Measurements from ENCODE around the gene MYL4. TPM values are rescaled to one million over a fixed set of nuclear protein-coding genes. Genes with fewer than 3 reads are reported as not detected.

Gene MYL4
- total RNA-seq, 1 experiment from 2014 or later = not detected

DNA sequence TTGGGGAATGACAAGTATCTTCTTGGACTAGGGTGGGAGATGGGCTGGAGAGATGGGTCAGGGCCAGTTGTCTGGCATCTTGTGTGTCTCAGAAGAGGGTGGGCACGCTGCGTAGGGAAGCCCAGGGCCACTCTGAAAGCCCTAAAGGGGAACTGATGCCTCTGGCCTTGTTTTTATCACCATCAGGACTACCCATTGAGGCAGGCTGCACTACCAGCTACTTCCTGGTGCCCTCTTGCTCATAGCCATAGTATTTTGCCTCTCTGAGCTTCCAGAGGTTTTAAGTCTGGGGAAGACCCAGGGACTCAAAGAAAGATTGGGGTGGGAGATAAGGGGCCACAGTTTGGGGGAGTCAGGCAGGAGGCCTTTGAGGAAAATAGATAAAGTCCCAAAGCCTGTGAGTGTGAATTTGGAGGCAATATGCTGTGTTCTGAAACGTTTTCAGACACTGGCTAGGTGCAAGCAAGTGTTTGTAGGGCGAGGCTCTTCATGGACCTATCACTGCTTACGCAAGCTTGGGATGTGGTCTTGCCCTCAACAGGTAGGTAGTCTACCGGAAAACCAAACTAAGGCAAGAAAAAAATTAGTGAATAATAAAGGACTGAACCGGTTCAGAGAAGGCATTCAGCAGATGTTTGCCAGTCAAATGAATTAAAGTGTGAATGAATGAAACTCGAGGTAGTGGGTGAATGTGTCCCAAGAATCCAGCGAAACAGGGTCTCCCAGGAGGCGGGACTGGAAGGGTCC is 43.8 kb downstream of the MYL4 start:
- intact Hi-C loops (cut with micrococcal nuclease; ENCODE audit: unreplicated experiment) = no loop called here
- BruUV-seq (replicated peaks) = no TSS peak
- CTCF ChIA-PET = no interaction called here

GRCh38 chr17:47253541-47254402 is 44.6 kb downstream of the MYL4 start, which contains the start of gene ITGB3:
Gene ITGB3, plus strand, starts transcription at chr17:47253827. Its CDS starts 35 bp downstream, at chr17:47253862.
- DNase-seq (ENCODE audit: low spot score) = peak; percentile 48
- Histone ChIP-seq H3K9me3 (ENCODE audit: low read depth, low read length, poor library complexity, severe bottlenecking) (no peaks in the 10 kb centered on the region), H3K27ac (ENCODE audit: low read depth, low read length, poor library complexity, severe bottlenecking) (no peak within 1 kb of the TSS), H3K36me3 (ENCODE audit: insufficient read depth, low read length, poor library complexity, severe bottlenecking) (no peaks in the 10 kb centered on the region), H3K27me3 (replicated peaks; ENCODE audit: insufficient read depth, low read depth, low read length, poor library complexity) (peaks cover 13% of the 10 kb centered on the region), H3K4me1 (ENCODE audit: insufficient read depth, low read length, poor library complexity, severe bottlenecking) (no peaks in the 10 kb centered on the region), H3K4me3 (ENCODE audit: low read depth, low read length, poor library complexity, severe bottlenecking) (peak within 1 kb of the TSS; percentile 40)
- intact Hi-C loops (cut with micrococcal nuclease; ENCODE audit: unreplicated experiment) = no loop called here
- POLR2A ChIA-PET (ENCODE audit: low non-redundant PET) = no interaction called here
- no TSS peak for BruUV-seq (replicated peaks)
- CTCF ChIA-PET = no interaction called here
- no peak for TF ChIP-seq EZH2 (IDR thresholded peaks at IDR 0.05; ENCODE audit: borderline replicate concordance, low read depth, low read length, poor library complexity, severe bottlenecking)
- TF ChIP-seq, protein P1, sequence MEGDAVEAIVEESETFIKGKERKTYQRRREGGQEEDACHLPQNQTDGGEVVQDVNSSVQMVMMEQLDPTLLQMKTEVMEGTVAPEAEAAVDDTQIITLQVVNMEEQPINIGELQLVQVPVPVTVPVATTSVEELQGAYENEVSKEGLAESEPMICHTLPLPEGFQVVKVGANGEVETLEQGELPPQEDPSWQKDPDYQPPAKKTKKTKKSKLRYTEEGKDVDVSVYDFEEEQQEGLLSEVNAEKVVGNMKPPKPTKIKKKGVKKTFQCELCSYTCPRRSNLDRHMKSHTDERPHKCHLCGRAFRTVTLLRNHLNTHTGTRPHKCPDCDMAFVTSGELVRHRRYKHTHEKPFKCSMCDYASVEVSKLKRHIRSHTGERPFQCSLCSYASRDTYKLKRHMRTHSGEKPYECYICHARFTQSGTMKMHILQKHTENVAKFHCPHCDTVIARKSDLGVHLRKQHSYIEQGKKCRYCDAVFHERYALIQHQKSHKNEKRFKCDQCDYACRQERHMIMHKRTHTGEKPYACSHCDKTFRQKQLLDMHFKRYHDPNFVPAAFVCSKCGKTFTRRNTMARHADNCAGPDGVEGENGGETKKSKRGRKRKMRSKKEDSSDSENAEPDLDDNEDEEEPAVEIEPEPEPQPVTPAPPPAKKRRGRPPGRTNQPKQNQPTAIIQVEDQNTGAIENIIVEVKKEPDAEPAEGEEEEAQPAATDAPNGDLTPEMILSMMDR (conservative IDR thresholded peaks at IDR 0.05; ENCODE audit: low read depth, low read length) = peak; percentile 26; the same call in 1 of the 2 replicates

More for the DNA sequence above, 43.8 kb downstream of the MYL4 start:
- TF ChIP-seq, protein P1 (conservative IDR thresholded peaks at IDR 0.05; ENCODE audit: low read depth, low read length) = no peak
- no peak for TF ChIP-seq EZH2 (IDR thresholded peaks at IDR 0.05; ENCODE audit: borderline replicate concordance, low read depth, low read length, poor library complexity, severe bottlenecking)
- H3K36me3 ChIP-seq (ENCODE audit: insufficient read depth, low read length, poor library complexity, severe bottlenecking) = no peaks in the 10 kb centered on the region
- no peaks in the 10 kb centered on the region for H3K4me1 ChIP-seq (ENCODE audit: insufficient read depth, low read length, poor library complexity, severe bottlenecking)
- H3K9me3 ChIP-seq (ENCODE audit: low read depth, low read length, poor library complexity, severe bottlenecking) = no peaks in the 10 kb centered on the region
- no peak for DNase-seq (ENCODE audit: low spot score)
- no peak overlapping the region for H3K27ac ChIP-seq (ENCODE audit: low read depth, low read length, poor library complexity, severe bottlenecking)
- POLR2A ChIA-PET (ENCODE audit: low non-redundant PET) = no interaction called here
- peaks cover 13% of the 10 kb centered on the region for H3K27me3 ChIP-seq (replicated peaks; ENCODE audit: insufficient read depth, low read depth, low read length, poor library complexity)
- H3K4me3 ChIP-seq (ENCODE audit: low read depth, low read length, poor library complexity, severe bottlenecking) = peak overlapping the region; percentile 40

DNA sequence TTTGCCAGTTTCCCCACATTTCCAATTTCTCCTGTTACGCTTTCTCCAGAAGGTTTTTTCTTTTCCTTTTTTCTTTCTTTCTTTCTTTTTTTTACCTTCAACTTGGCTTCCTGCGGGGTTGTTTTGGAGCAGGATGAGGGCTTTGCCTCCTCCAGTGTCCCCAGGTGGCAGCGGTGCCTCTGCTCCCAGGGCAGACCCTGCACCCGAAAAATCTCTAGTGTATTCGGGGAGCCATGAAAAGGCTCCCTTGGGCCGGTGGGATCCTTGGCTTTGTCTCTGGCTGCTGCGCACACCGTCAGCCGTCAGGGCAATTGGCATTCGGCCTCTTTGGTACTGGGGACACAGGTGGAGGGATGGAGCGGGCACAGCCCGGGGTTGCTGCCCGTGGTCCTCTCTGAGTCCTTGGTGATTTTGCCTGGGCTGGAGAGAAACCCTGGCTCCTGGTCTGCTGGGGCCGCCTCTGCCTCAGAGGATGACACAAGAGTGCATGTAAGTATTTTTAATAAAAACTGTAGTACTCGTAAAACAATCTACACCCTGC is 45.3 kb downstream of the MYL4 start:
- no TSS peak for BruUV-seq (replicated peaks)
- peaks cover 13% of the 10 kb centered on the region for H3K27me3 ChIP-seq (replicated peaks; ENCODE audit: insufficient read depth, low read depth, low read length, poor library complexity)
- no peak for DNase-seq (ENCODE audit: low spot score)
- H3K27ac ChIP-seq (ENCODE audit: low read depth, low read length, poor library complexity, severe bottlenecking) = no peak overlapping the region
- ChIA-PET CTCF (no interaction called here), POLR2A (ENCODE audit: low non-redundant PET) (no interaction called here)
- no peaks in the 10 kb centered on the region for H3K9me3 ChIP-seq (ENCODE audit: low read depth, low read length, poor library complexity, severe bottlenecking)
- intact Hi-C loops (cut with micrococcal nuclease; ENCODE audit: unreplicated experiment) = no loop called here
- peak overlapping the region; percentile 40 for H3K4me3 ChIP-seq (ENCODE audit: low read depth, low read length, poor library complexity, severe bottlenecking)
- H3K36me3 ChIP-seq (ENCODE audit: insufficient read depth, low read length, poor library complexity, severe bottlenecking) = no peaks in the 10 kb centered on the region
- TF ChIP-seq EZH2 (IDR thresholded peaks at IDR 0.05; ENCODE audit: borderline replicate concordance, low read depth, low read length, poor library complexity, severe bottlenecking) = no peak
- TF ChIP-seq, protein P1 (conservative IDR thresholded peaks at IDR 0.05; ENCODE audit: low read depth, low read length) = no peak
- H3K4me1 ChIP-seq (ENCODE audit: insufficient read depth, low read length, poor library complexity, severe bottlenecking) = no peaks in the 10 kb centered on the region

All from A673 (cell line).